ENCODE data around the gene G0S2. TPM values are rescaled to one million over a fixed set of nuclear protein-coding genes. Genes with fewer than 3 reads are reported as not detected.

The G0S2 gene, protein sequence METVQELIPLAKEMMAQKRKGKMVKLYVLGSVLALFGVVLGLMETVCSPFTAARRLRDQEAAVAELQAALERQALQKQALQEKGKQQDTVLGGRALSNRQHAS
- 1 to 10 TPM; 1.7 to 2.6 (median 1.9) TPM for total RNA-seq (2021; fragmentation: NEBNext Ultra II Directional; extraction: Animal tissue kit (Norgen Biotek cat#: 25700))
- long read RNA-seq, partial matches to known transcripts = 0 of 3 reads
- long read RNA-seq, other reads (novel, unspliced or antisense) = 0 of 3 reads

DNA sequence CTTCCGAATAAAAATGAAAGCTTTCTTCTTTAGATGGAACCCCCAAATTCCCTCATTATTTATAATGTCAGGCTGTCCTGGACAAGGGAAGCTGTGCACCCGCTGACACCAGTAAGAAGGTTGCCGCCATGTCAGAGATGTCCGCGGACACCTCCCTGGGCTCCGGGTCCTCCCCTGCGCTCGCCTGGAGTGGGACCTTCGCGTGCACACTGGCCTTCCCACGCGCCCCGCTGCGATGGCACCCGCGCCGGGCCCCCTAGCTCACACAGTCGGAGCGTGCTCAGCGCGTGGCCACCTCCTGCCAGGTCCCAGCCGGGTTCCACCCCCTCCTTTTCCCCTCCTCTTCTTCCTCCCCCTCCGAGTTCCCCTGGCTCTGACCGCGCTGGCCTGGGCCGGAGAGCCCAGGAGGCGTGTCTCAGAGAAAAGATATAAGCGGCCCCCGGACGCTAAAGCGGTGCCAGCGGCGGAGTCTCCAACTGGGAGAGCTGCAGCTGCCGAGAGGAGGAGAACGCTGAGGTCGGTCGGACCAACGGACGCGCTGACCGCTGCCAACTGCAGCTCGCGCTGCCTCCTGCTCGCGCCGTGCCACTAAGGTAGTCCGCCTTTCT is at the start of gene G0S2:
Gene G0S2 (plus strand): TSS at position 456 of the 608 bp plus-strand sequence. CDS start 273 bp downstream, outside the sequence.
- TF ChIP-seq, protein P1, sequence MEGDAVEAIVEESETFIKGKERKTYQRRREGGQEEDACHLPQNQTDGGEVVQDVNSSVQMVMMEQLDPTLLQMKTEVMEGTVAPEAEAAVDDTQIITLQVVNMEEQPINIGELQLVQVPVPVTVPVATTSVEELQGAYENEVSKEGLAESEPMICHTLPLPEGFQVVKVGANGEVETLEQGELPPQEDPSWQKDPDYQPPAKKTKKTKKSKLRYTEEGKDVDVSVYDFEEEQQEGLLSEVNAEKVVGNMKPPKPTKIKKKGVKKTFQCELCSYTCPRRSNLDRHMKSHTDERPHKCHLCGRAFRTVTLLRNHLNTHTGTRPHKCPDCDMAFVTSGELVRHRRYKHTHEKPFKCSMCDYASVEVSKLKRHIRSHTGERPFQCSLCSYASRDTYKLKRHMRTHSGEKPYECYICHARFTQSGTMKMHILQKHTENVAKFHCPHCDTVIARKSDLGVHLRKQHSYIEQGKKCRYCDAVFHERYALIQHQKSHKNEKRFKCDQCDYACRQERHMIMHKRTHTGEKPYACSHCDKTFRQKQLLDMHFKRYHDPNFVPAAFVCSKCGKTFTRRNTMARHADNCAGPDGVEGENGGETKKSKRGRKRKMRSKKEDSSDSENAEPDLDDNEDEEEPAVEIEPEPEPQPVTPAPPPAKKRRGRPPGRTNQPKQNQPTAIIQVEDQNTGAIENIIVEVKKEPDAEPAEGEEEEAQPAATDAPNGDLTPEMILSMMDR (IDR thresholded peaks at IDR 0.05) = no peak
- Mint-ChIP-seq H3K27me3 (ENCODE audit: insufficient read depth) (peaks cover 19% of the 10 kb centered on the region), H3K4me1 (ENCODE audit: low read depth) (peaks cover 33% of the 10 kb centered on the region), H3K9me3 (peaks cover 3% of the 10 kb centered on the region; the same call in 1 of the 2 replicates), H3K4me3 (peak within 1 kb of the TSS; percentile 84), H3K36me3 (ENCODE audit: low read depth) (peaks cover 5% of the 10 kb centered on the region; the same call in 1 of the 2 replicates), H3K27ac (no peak within 1 kb of the TSS)
- DNase-seq = peak; percentile 24

DNA sequence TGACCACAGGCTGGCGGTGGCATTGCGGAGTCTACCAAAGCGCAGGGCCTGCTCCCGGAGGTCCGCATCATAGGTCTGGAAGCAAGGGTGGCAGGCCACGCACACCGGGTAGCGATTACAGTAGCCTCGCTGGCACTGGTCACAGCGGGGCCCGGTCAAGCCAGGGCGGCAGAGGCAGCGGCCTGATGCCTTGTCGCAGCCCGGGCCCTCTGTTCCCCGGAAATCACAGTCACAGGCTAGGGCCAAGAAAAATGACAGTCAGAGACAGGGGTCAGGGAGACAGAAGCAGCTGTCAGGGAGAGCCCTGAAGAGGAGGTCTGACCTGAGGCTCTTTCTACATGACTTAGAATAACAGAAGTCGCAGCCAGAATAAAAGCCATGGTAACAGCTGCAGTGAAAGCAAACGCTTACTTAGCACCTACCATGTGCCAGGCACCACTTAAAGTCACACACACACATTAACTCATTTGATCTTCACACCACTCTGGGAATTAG is 49.4 kb upstream of the G0S2 start:
- Mint-ChIP-seq H3K9me3 (no peaks in the 10 kb centered on the region), H3K36me3 (ENCODE audit: low read depth) (no peaks in the 10 kb centered on the region), H3K4me3 (no peak overlapping the region), H3K4me1 (ENCODE audit: low read depth) (peaks cover 31% of the 10 kb centered on the region), H3K27me3 (ENCODE audit: insufficient read depth) (peaks cover 1% of the 10 kb centered on the region), H3K27ac (no peak overlapping the region)
- TF ChIP-seq, protein P1 (IDR thresholded peaks at IDR 0.05) = no peak
- no peak for DNase-seq

DNA sequence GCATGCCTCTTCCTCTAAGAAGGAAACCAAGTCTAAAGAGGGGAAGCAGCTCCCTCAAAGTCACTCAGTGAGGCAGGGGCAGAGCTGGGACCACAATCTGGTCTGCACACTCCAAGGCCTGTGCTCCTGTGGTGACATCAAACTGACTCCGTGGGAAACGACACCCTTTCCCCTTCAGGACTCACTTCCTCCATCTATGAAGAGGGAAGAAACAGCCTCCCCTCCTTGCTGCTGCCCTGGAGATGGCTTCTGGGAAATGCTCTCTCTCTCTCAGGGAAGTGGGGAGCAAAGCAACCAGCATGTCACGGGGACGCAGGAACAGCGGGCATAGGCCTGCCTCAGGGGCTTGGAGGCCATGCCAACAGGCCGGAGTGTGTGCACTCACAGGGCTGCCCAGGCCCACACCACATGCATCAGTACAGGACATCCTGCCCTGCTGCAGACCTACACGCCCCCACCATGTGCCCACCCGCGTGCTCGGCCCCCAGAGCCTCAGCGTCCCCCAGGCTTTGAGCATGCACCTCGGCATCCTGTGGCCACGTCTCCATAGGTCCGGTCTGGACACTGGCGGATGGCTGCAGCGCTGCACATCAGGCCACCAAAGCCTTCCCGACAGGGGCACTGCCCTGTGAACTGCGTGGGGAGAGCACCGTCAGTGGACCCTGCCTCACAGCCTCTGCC is 48.7 kb upstream of the G0S2 start:
- TF ChIP-seq, protein P1 (IDR thresholded peaks at IDR 0.05) = no peak
- Mint-ChIP-seq H3K27me3 (ENCODE audit: insufficient read depth) (peaks cover 1% of the 10 kb centered on the region), H3K4me1 (ENCODE audit: low read depth) (peaks cover 31% of the 10 kb centered on the region), H3K9me3 (no peaks in the 10 kb centered on the region), H3K27ac (no peak overlapping the region), H3K4me3 (no peak overlapping the region), H3K36me3 (ENCODE audit: low read depth) (no peaks in the 10 kb centered on the region)
- DNase-seq = no peak

DNA sequence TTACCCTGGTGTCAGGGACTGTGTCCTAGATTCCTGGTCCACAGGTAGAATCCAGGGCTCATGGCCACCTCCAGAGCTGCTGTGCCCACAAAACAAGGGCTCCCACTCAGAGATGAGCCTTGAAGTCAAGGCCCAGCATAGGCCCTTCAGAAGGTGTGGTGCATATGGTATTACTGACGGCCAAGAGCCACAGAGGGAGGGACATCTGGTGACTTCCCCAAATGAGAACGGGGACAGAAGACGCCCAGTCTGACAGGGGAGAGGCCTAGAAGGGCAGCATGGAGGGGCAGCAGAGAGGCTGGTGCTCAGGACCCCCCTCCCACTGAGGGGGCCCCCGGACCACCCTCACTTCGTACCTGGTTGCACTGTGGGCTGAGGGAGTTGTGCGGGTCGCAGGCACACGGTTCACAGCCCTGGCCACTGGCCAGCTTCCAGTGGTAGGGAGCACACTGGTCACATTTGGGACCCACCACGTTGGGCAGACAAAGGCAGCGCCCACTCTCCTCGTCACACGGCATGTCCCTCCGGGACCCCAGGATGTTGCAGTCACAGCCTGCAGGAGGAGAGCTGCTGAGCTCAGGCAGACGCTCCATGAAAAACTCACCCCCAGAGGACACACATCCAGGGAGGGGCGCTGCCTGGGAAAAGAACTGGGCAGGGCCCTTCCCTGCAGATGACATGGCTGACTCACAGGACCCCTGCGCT is 48.0 kb upstream of the G0S2 start:
- Mint-ChIP-seq H3K36me3 (ENCODE audit: low read depth) (no peaks in the 10 kb centered on the region), H3K4me1 (ENCODE audit: low read depth) (peaks cover 35% of the 10 kb centered on the region), H3K4me3 (no peak overlapping the region), H3K9me3 (no peaks in the 10 kb centered on the region), H3K27ac (no peak overlapping the region), H3K27me3 (ENCODE audit: insufficient read depth) (no peaks in the 10 kb centered on the region; the same call in 1 of the 2 replicates)
- TF ChIP-seq, protein P1 (IDR thresholded peaks at IDR 0.05) = no peak
- no peak for DNase-seq

DNA sequence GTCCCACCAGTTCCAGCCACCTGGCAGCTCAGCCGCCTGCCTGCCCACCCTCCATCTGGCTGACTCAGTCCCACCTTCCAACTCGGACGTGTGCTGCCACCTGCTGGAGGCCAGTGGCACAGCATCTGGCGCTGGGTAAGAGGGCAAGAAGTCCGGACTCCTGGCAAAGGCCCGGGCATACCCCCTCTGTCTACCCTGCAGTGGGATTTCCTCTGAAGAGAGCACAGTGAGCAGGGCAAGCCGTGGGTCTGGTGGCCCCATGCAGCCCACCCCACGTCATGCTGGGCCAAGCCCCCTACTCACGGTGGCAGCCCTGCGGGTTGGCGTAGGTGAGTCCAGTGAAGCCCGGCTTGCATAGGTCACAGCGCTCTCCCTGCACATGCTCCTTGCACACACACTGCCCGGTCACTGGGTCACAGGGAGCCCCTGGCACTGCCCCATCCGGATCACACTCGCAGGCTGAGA is 47.4 kb upstream of the G0S2 start:
- no peaks in the 10 kb centered on the region for H3K9me3 Mint-ChIP-seq
- H3K4me1 Mint-ChIP-seq (ENCODE audit: low read depth) = peaks cover 41% of the 10 kb centered on the region
- TF ChIP-seq, protein P1 (IDR thresholded peaks at IDR 0.05) = peak; percentile 98
- DNase-seq = peak; percentile 58
- no peaks in the 10 kb centered on the region; the same call in 1 of the 2 replicates for H3K27me3 Mint-ChIP-seq (ENCODE audit: insufficient read depth)
- no peaks in the 10 kb centered on the region for H3K36me3 Mint-ChIP-seq (ENCODE audit: low read depth)
- no peak overlapping the region for H3K27ac Mint-ChIP-seq
- H3K4me3 Mint-ChIP-seq = no peak overlapping the region

Data from HFFc6 (cell line).